GM23338 (cell line): ENCODE measurements around the gene CD180.

Source experiments
- CREB1 ChIP-seq: fragments of 250-450 bp; sonication (Bioruptor Pico); IDR thresholded peaks from 2 replicates; pipeline ENCODE4 v1.5.0; 2020; ENCODE audit warnings: low read depth, mild to moderate bottlenecking, moderate library complexity
- CTCF ChIP-seq, 2 experiments: fragments of 200-600 bp in 1 of 2; sonication (generic) in 1 of 2; conservative IDR thresholded peaks; 2 replicates each; pipeline versions ENCODE4 v1.5.1 to v1.6.1; 2016 to 2017; ENCODE audit warnings: antibody characterized with exemption in 2 of 2, low read depth in 2 of 2, mild to moderate bottlenecking in 2 of 2, moderate library complexity in 1 of 2
- EZH2 ChIP-seq: fragments of 200-600 bp; sonication (generic); IDR thresholded peaks from one replicate; pipeline ENCODE4 v1.8.0; 2017; ENCODE audit warnings: antibody characterized with exemption, mild to moderate bottlenecking, low read depth; ENCODE audit not compliant: unreplicated experiment
- EZH2phosphoT487 ChIP-seq: fragments of 200-600 bp; sonication (generic); IDR thresholded peaks from one replicate; pipeline ENCODE4 v1.8.1; 2018; ENCODE audit warnings: antibody characterized with exemption; ENCODE audit not compliant: unreplicated experiment
- NANOG ChIP-seq: IDR thresholded peaks from 2 replicates; pipeline ENCODE4 v1.6.1; 2016; ENCODE audit warnings: antibody characterized with exemption, borderline replicate concordance
- POLR2AphosphoS5 ChIP-seq: IDR thresholded peaks from 2 replicates; pipeline ENCODE4 v1.6.1; 2016; ENCODE audit warnings: antibody characterized with exemption, low read depth
- STAT1 ChIP-seq: IDR thresholded peaks from one replicate; pipeline ENCODE4 v1.6.1; 2016; ENCODE audit warnings: antibody characterized with exemption; ENCODE audit not compliant: unreplicated experiment
- TF ChIP-seq, protein P1 (sequence below): IDR thresholded peaks from one replicate; pipeline ENCODE4 v1.6.1; 2018; ENCODE audit warnings: antibody characterized with exemption; ENCODE audit not compliant: unreplicated experiment

- TF ChIP-seq CTCF (conservative IDR thresholded peaks at IDR 0.05; ENCODE audit: low read depth in 2 of 2) (no peak), EZH2phosphoT487 (no peak), EZH2 (no peak), POLR2AphosphoS5 (no peak), STAT1 (no peak), CREB1 (CRISPR knock-in tag) (no peak), NANOG (no peak)
- TF ChIP-seq, protein P1, sequence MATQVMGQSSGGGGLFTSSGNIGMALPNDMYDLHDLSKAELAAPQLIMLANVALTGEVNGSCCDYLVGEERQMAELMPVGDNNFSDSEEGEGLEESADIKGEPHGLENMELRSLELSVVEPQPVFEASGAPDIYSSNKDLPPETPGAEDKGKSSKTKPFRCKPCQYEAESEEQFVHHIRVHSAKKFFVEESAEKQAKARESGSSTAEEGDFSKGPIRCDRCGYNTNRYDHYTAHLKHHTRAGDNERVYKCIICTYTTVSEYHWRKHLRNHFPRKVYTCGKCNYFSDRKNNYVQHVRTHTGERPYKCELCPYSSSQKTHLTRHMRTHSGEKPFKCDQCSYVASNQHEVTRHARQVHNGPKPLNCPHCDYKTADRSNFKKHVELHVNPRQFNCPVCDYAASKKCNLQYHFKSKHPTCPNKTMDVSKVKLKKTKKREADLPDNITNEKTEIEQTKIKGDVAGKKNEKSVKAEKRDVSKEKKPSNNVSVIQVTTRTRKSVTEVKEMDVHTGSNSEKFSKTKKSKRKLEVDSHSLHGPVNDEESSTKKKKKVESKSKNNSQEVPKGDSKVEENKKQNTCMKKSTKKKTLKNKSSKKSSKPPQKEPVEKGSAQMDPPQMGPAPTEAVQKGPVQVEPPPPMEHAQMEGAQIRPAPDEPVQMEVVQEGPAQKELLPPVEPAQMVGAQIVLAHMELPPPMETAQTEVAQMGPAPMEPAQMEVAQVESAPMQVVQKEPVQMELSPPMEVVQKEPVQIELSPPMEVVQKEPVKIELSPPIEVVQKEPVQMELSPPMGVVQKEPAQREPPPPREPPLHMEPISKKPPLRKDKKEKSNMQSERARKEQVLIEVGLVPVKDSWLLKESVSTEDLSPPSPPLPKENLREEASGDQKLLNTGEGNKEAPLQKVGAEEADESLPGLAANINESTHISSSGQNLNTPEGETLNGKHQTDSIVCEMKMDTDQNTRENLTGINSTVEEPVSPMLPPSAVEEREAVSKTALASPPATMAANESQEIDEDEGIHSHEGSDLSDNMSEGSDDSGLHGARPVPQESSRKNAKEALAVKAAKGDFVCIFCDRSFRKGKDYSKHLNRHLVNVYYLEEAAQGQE: no peak
These were observed 16.8 kb downstream of the CD180 start for GRCh38 chr5:67179697-67180361.
